Measurements from ENCODE around the gene VAV2.

Gene VAV2

GRCh38 chr9:133973791-133974630 is 18.1 kb downstream of the VAV2 start:
- H3K4ac ChIP-seq (ENCODE audit: low read depth, low read length): no peak overlapping the region
- H3K36me3 ChIP-seq (ENCODE audit: control insufficient read depth, insufficient read depth, low read length): no peaks in the 10 kb centered on the region
- H4K8ac ChIP-seq (ENCODE audit: low read depth, low read length): no peak overlapping the region
- DNase-seq: peak; percentile 38
- no peak overlapping the region for H3K18ac ChIP-seq (ENCODE audit: low read length)
- no peak overlapping the region for H3K4me2 ChIP-seq (ENCODE audit: low read length)
- no peak overlapping the region for H3K9ac ChIP-seq (ENCODE audit: low read length)
- H3K27me3 ChIP-seq (ENCODE audit: insufficient read depth, low read length, poor library complexity): no peaks in the 10 kb centered on the region
- no peak overlapping the region for H2AK5ac ChIP-seq (ENCODE audit: low read length)
- no peak overlapping the region for H2BK120ac ChIP-seq (ENCODE audit: low read depth, low read length)
- H2BK5ac ChIP-seq (ENCODE audit: low read length): no peak overlapping the region
- no peak overlapping the region for H3K23ac ChIP-seq (ENCODE audit: low read length)
- H3K27ac ChIP-seq (ENCODE audit: low read depth, low read length): no peak overlapping the region
- peaks cover 43% of the 10 kb centered on the region for H3K79me2 ChIP-seq (ENCODE audit: control insufficient read depth, insufficient read depth, low read length)
- H3K79me1 ChIP-seq (ENCODE audit: low read length): peaks cover 38% of the 10 kb centered on the region
- H3K56ac ChIP-seq (ENCODE audit: low read length): no peak overlapping the region
- no peak overlapping the region for H2BK15ac ChIP-seq (replicated peaks; ENCODE audit: low read depth)
- H4K5ac ChIP-seq (ENCODE audit: low read length): no peak overlapping the region
- no peak overlapping the region for H3K4me3 ChIP-seq (ENCODE audit: low read length)
- H3K4me1 ChIP-seq (ENCODE audit: control insufficient read depth, low read depth, low read length): no peaks in the 10 kb centered on the region
- no CpG with 5 or more reads among the region's 22 CpGs for WGBS (ENCODE audit: extremely low coverage, insufficient coverage, low lambda C conversion rate)

GRCh38 chr9:133973111-133973790 is 18.9 kb downstream of the VAV2 start:
- Histone ChIP-seq H2BK5ac (ENCODE audit: low read length) (no peak overlapping the region), H4K8ac (ENCODE audit: low read depth, low read length) (no peak overlapping the region), H3K4me1 (ENCODE audit: control insufficient read depth, low read depth, low read length) (no peaks in the 10 kb centered on the region), H3K18ac (ENCODE audit: low read length) (no peak overlapping the region), H3K4me2 (ENCODE audit: low read length) (no peak overlapping the region), H2BK15ac (replicated peaks; ENCODE audit: low read depth) (no peak overlapping the region), H3K27me3 (ENCODE audit: insufficient read depth, low read length, poor library complexity) (no peaks in the 10 kb centered on the region), H3K79me2 (ENCODE audit: control insufficient read depth, insufficient read depth, low read length) (peaks cover 38% of the 10 kb centered on the region), H3K4me3 (ENCODE audit: low read length) (no peak overlapping the region), H3K56ac (ENCODE audit: low read length) (no peak overlapping the region), H3K36me3 (ENCODE audit: control insufficient read depth, insufficient read depth, low read length) (no peaks in the 10 kb centered on the region), H3K4ac (ENCODE audit: low read depth, low read length) (no peak overlapping the region), H3K27ac (ENCODE audit: low read depth, low read length) (no peak overlapping the region), H2BK120ac (ENCODE audit: low read depth, low read length) (no peak overlapping the region), H3K9ac (ENCODE audit: low read length) (no peak overlapping the region), H3K23ac (ENCODE audit: low read length) (no peak overlapping the region), H4K5ac (ENCODE audit: low read length) (no peak overlapping the region), H3K79me1 (ENCODE audit: low read length) (peaks cover 33% of the 10 kb centered on the region), H2AK5ac (ENCODE audit: low read length) (no peak overlapping the region)
- WGBS (ENCODE audit: extremely low coverage, insufficient coverage, low lambda C conversion rate): no CpG with 5 or more reads among the region's 24 CpGs
- no peak for DNase-seq

- Histone ChIP-seq H3K56ac (ENCODE audit: low read length) (no peak overlapping the region), H2BK5ac (ENCODE audit: low read length) (no peak overlapping the region), H4K5ac (ENCODE audit: low read length) (no peak overlapping the region), H3K36me3 (ENCODE audit: control insufficient read depth, insufficient read depth, low read length) (no peaks in the 10 kb centered on the region), H3K23ac (ENCODE audit: low read length) (no peak overlapping the region), H3K4ac (ENCODE audit: low read depth, low read length) (no peak overlapping the region), H3K79me1 (ENCODE audit: low read length) (peaks cover 32% of the 10 kb centered on the region), H2AK5ac (ENCODE audit: low read length) (no peak overlapping the region), H3K27me3 (ENCODE audit: insufficient read depth, low read length, poor library complexity) (no peaks in the 10 kb centered on the region), H3K27ac (ENCODE audit: low read depth, low read length) (no peak overlapping the region), H2BK120ac (ENCODE audit: low read depth, low read length) (no peak overlapping the region), H3K4me2 (ENCODE audit: low read length) (no peak overlapping the region), H3K9ac (ENCODE audit: low read length) (no peak overlapping the region), H3K4me3 (ENCODE audit: low read length) (no peak overlapping the region), H3K79me2 (ENCODE audit: control insufficient read depth, insufficient read depth, low read length) (peaks cover 36% of the 10 kb centered on the region), H3K18ac (ENCODE audit: low read length) (no peak overlapping the region), H2BK15ac (replicated peaks; ENCODE audit: low read depth) (no peak overlapping the region), H4K8ac (ENCODE audit: low read depth, low read length) (no peak overlapping the region), H3K4me1 (ENCODE audit: control insufficient read depth, low read depth, low read length) (no peaks in the 10 kb centered on the region)
- no CpG with 5 or more reads among the region's 30 CpGs for WGBS (ENCODE audit: extremely low coverage, insufficient coverage, low lambda C conversion rate)
- DNase-seq: no peak
Observed at GRCh38 chr9:133971981-133972941, 19.9 kb downstream of the VAV2 start.

- H3K79me2 ChIP-seq (ENCODE audit: control insufficient read depth, insufficient read depth, low read length): peaks cover 35% of the 10 kb centered on the region
- no peak overlapping the region for H2BK15ac ChIP-seq (replicated peaks; ENCODE audit: low read depth)
- no CpG with 5 or more reads among the region's 22 CpGs for WGBS (ENCODE audit: extremely low coverage, insufficient coverage, low lambda C conversion rate)
- peaks cover 33% of the 10 kb centered on the region for H3K79me1 ChIP-seq (ENCODE audit: low read length)
- H3K27me3 ChIP-seq (ENCODE audit: insufficient read depth, low read length, poor library complexity): no peaks in the 10 kb centered on the region
- no peak overlapping the region for H2BK5ac ChIP-seq (ENCODE audit: low read length)
- H4K5ac ChIP-seq (ENCODE audit: low read length): no peak overlapping the region
- no peak overlapping the region for H2AK5ac ChIP-seq (ENCODE audit: low read length)
- H4K8ac ChIP-seq (ENCODE audit: low read depth, low read length): no peak overlapping the region
- H3K4me3 ChIP-seq (ENCODE audit: low read length): no peak overlapping the region
- H3K23ac ChIP-seq (ENCODE audit: low read length): no peak overlapping the region
- H3K4ac ChIP-seq (ENCODE audit: low read depth, low read length): no peak overlapping the region
- H3K27ac ChIP-seq (ENCODE audit: low read depth, low read length): no peak overlapping the region
- no peaks in the 10 kb centered on the region for H3K36me3 ChIP-seq (ENCODE audit: control insufficient read depth, insufficient read depth, low read length)
- H2BK120ac ChIP-seq (ENCODE audit: low read depth, low read length): no peak overlapping the region
- no peak overlapping the region for H3K4me2 ChIP-seq (ENCODE audit: low read length)
- H3K18ac ChIP-seq (ENCODE audit: low read length): no peak overlapping the region
- H3K4me1 ChIP-seq (ENCODE audit: control insufficient read depth, low read depth, low read length): no peaks in the 10 kb centered on the region
- H3K56ac ChIP-seq (ENCODE audit: low read length): no peak overlapping the region
- no peak for DNase-seq
- no peak overlapping the region for H3K9ac ChIP-seq (ENCODE audit: low read length)
Observed at GRCh38 chr9:133971121-133971951, 20.8 kb downstream of the VAV2 start.

- DNase-seq: no peak
- Histone ChIP-seq H3K27me3 (ENCODE audit: insufficient read depth, low read length, poor library complexity) (no peaks in the 10 kb centered on the region), H3K4me1 (ENCODE audit: control insufficient read depth, low read depth, low read length) (no peaks in the 10 kb centered on the region), H3K23ac (ENCODE audit: low read length) (no peak overlapping the region), H2AK5ac (ENCODE audit: low read length) (no peak overlapping the region), H4K5ac (ENCODE audit: low read length) (no peak overlapping the region), H2BK15ac (replicated peaks; ENCODE audit: low read depth) (no peak overlapping the region), H4K8ac (ENCODE audit: low read depth, low read length) (no peak overlapping the region), H3K18ac (ENCODE audit: low read length) (no peak overlapping the region), H3K27ac (ENCODE audit: low read depth, low read length) (no peak overlapping the region), H2BK5ac (ENCODE audit: low read length) (no peak overlapping the region), H3K4me3 (ENCODE audit: low read length) (no peak overlapping the region), H3K36me3 (ENCODE audit: control insufficient read depth, insufficient read depth, low read length) (no peaks in the 10 kb centered on the region), H3K79me2 (ENCODE audit: control insufficient read depth, insufficient read depth, low read length) (peaks cover 38% of the 10 kb centered on the region), H3K4me2 (ENCODE audit: low read length) (no peak overlapping the region), H3K9ac (ENCODE audit: low read length) (no peak overlapping the region), H3K79me1 (ENCODE audit: low read length) (peaks cover 35% of the 10 kb centered on the region), H2BK120ac (ENCODE audit: low read depth, low read length) (no peak overlapping the region), H3K56ac (ENCODE audit: low read length) (no peak overlapping the region), H3K4ac (ENCODE audit: low read depth, low read length) (no peak overlapping the region)
- no CpG with 5 or more reads among the region's 6 CpGs for WGBS (ENCODE audit: extremely low coverage, insufficient coverage, low lambda C conversion rate)
Observed at GRCh38 chr9:133970581-133971058, 21.5 kb downstream of the VAV2 start.

Data from mesendoderm (in vitro differentiated cells).